IMR-90 (cell line): ENCODE results near the gene THBS1. TPM values are rescaled to one million over a fixed set of nuclear protein-coding genes. Genes with fewer than 3 reads are reported as not detected.

Experiments used
- ATAC-seq: fragments of 200-7000 bp; cut with Tn5 transposase; 2 replicates; pipeline ENCODE4 v1.9.1; 2020; ENCODE audit warnings: low read depth, mild to moderate bottlenecking, moderate library complexity
- BruUV-seq: library from RNA; stranded (reverse); fragments of 400-500 nt; replicated peaks from 2 replicates; lab custom pipeline; 2021; lab: Mats Ljungman, UMichigan
- CTCF ChIA-PET: fragments of 300-600 bp; formaldehyde crosslinking; extraction: SDS; loops from one replicate; lab custom pipeline; 2021; ENCODE audit warnings: antibody characterized with exemption; lab: Yijun Ruan, JAX
- POLR2A ChIA-PET: fragments of 300-600 bp; sonication (Branson Sonifier 250); formaldehyde crosslinking; loops from one replicate; lab custom pipeline; 2022; ENCODE audit warnings: antibody characterized with exemption; ENCODE audit not compliant: unreplicated experiment; lab: Charles Lee
- DNase-seq: peaks from one replicate; pipeline ENCODE4 v3.0.0; 2013
- H2AFZ ChIP-seq: replicated peaks from 2 replicates; pipeline ENCODE3; 2013; ENCODE audit warnings: low read length, mild to moderate bottlenecking; ENCODE audit not compliant: poor library complexity
- H2AK5ac ChIP-seq: 2 replicates; pipeline ENCODE4 v1.6.1; 2013; ENCODE audit warnings: low read depth, low read length, inconsistent platforms
- H2AK9ac ChIP-seq: replicated peaks from 2 replicates; pipeline ENCODE3; 2013; ENCODE audit warnings: mild to moderate bottlenecking, low read depth, low read length, moderate library complexity; ENCODE audit not compliant: poor library complexity
- H2BK120ac ChIP-seq: 2 replicates; pipeline ENCODE4 v1.6.1; 2013; ENCODE audit warnings: low read depth, low read length, inconsistent platforms
- H2BK15ac ChIP-seq: 3 replicates; pipeline ENCODE4 v1.6.1; 2013; ENCODE audit warnings: low read depth, low read length, inconsistent platforms
- H2BK20ac ChIP-seq: 2 replicates; pipeline ENCODE4 v1.6.1; 2013; ENCODE audit warnings: low read depth, mild to moderate bottlenecking, inconsistent platforms, low read length, moderate library complexity
- H2BK5ac ChIP-seq: 2 replicates; pipeline ENCODE4 v1.6.1; 2013; ENCODE audit warnings: mild to moderate bottlenecking, low read depth, low read length, inconsistent platforms; ENCODE audit not compliant: poor library complexity, severe bottlenecking
- H3K14ac ChIP-seq: replicated peaks from 2 replicates; pipeline ENCODE4 v1.6.1; 2013; ENCODE audit warnings: low read depth, low read length, inconsistent platforms
- H3K18ac ChIP-seq: 2 replicates; pipeline ENCODE4 v1.6.1; 2013; ENCODE audit warnings: low read depth, low read length, control low read depth
- H3K23ac ChIP-seq: 2 replicates; pipeline ENCODE4 v1.6.1; 2013; ENCODE audit warnings: low read depth, low read length, inconsistent platforms
- H3K27ac ChIP-seq: 2 replicates; pipeline ENCODE4 v1.5.1; 2013; ENCODE audit warnings: mild to moderate bottlenecking, control low read depth, low read length; ENCODE audit not compliant: insufficient read depth
- H3K27me3 ChIP-seq: 2 replicates; pipeline ENCODE4 v1.6.1; 2013; ENCODE audit warnings: low read length; ENCODE audit not compliant: control insufficient read depth, insufficient read depth
- H3K36me3 ChIP-seq: 2 replicates; pipeline ENCODE4 v1.6.1; 2013; ENCODE audit warnings: low read length, mixed read lengths; ENCODE audit not compliant: control insufficient read depth, insufficient read depth
- H3K4ac ChIP-seq: 2 replicates; pipeline ENCODE4 v1.6.1; 2013; ENCODE audit warnings: low read depth, low read length, inconsistent platforms
- H3K4me1 ChIP-seq: 2 replicates; pipeline ENCODE4 v1.6.1; 2013; ENCODE audit warnings: low read length, mixed read lengths; ENCODE audit not compliant: control insufficient read depth, insufficient read depth
- H3K4me2 ChIP-seq: 2 replicates; pipeline ENCODE4 v1.6.1; 2013; ENCODE audit warnings: low read depth, mild to moderate bottlenecking, control low read depth, low read length, moderate library complexity
- H3K4me3 ChIP-seq: 2 replicates; pipeline ENCODE4 v1.5.1; 2013; ENCODE audit warnings: low read depth, mild to moderate bottlenecking, control low read depth, low read length, moderate library complexity; ENCODE audit not compliant: insufficient read depth
- H3K56ac ChIP-seq: 2 replicates; pipeline ENCODE4 v1.6.1; 2013; ENCODE audit warnings: low read length, inconsistent platforms; ENCODE audit not compliant: insufficient read depth; ENCODE audit errors: extremely low read depth
- H3K79me1 ChIP-seq, 2 experiments: 2 replicates each; pipeline ENCODE4 v1.6.1; 2013; ENCODE audit warnings: low read length in 2 of 2, inconsistent platforms in 1 of 2, low read depth in 1 of 2
- H3K9ac ChIP-seq: 2 replicates; pipeline ENCODE4 v1.6.1; 2013; ENCODE audit warnings: low read depth, low read length, control low read depth
- H3K9me1 ChIP-seq: 2 replicates; pipeline ENCODE4 v1.6.1; 2013; ENCODE audit warnings: low read length, inconsistent platforms; ENCODE audit not compliant: insufficient read depth
- H3K9me3 ChIP-seq: 2 replicates; pipeline ENCODE4 v1.6.1; 2013; ENCODE audit warnings: low read length; ENCODE audit not compliant: control insufficient read depth, insufficient read depth
- H4K20me1 ChIP-seq: 2 replicates; pipeline ENCODE4 v1.6.1; 2013; ENCODE audit warnings: low read length, inconsistent platforms; ENCODE audit not compliant: insufficient read depth
- H4K5ac ChIP-seq: 2 replicates; pipeline ENCODE4 v1.6.1; 2013; ENCODE audit warnings: mild to moderate bottlenecking, low read depth, low read length, control low read depth
- H4K8ac ChIP-seq, 2 experiments: 2 replicates each; pipeline ENCODE4 v1.6.1; 2013; ENCODE audit warnings: low read depth in 2 of 2, low read length in 2 of 2, control low read depth in 1 of 2, inconsistent platforms in 1 of 2
- H4K91ac ChIP-seq: 2 replicates; pipeline ENCODE4 v1.6.1; 2013; ENCODE audit warnings: low read depth, low read length, inconsistent platforms; ENCODE audit not compliant: insufficient read depth
- CEBPB ChIP-seq: IDR thresholded peaks from 2 replicates; pipeline ENCODE4 v1.6.1; 2012; ENCODE audit warnings: low read depth, low read length, improper control_type of control experiment
- CHD1 ChIP-seq: IDR thresholded peaks from 2 replicates; pipeline ENCODE4 v1.6.1; 2012; ENCODE audit warnings: low read depth, low read length, improper control_type of control experiment
- FOS ChIP-seq: fragments of 150-350 bp; IDR thresholded peaks from 2 replicates; pipeline ENCODE4 v1.6.1; 2016; ENCODE audit warnings: low read depth, low read length
- MAFK ChIP-seq: IDR thresholded peaks from 2 replicates; pipeline ENCODE4 v1.6.1; 2012; ENCODE audit warnings: low read depth, low read length, improper control_type of control experiment
- NFE2L2 ChIP-seq: fragments of 150-350 bp; IDR thresholded peaks from 2 replicates; pipeline ENCODE4 v1.6.1; 2016; ENCODE audit warnings: low read depth, mild to moderate bottlenecking, low read length
- POLR2A ChIP-seq: IDR thresholded peaks from 2 replicates; pipeline ENCODE4 v1.6.1; 2012; ENCODE audit warnings: mild to moderate bottlenecking, low read depth, low read length
- RFX5 ChIP-seq: IDR thresholded peaks from 2 replicates; pipeline ENCODE4 v1.8.0; 2012; ENCODE audit warnings: low read depth, mild to moderate bottlenecking, low read length, moderate library complexity
- SMC3 ChIP-seq: fragments of 150-350 bp; IDR thresholded peaks from 2 replicates; pipeline ENCODE4 v1.6.1; 2016; ENCODE audit warnings: low read depth, mild to moderate bottlenecking, antibody characterized with exemption, low read length, moderate library complexity
- WGBS, 2 experiments: methylation state at CpG; one replicate each; pipeline versions ENCODE4 v1.1.5 to v1.1.7; 2013; ENCODE audit warnings: missing lambda C conversion rate in 2 of 2; ENCODE audit not compliant: insufficient read length in 1 of 2; ENCODE audit errors: extremely low coverage in 2 of 2; 5-methylcytosine and 5-hydroxymethylcytosine counted together
- dilution Hi-C: fragments of 300-500 bp; cut with HindIII; formaldehyde crosslinking; loops from one replicate; pipeline ENCODE4 v1.14.3; 2018; ENCODE audit warnings: low sequenced_read_pairs; ENCODE audit not compliant: unreplicated experiment
- in situ Hi-C: fragments of 300-500 bp; cut with MboI; formaldehyde crosslinking; loops from 3 replicates; pipeline ENCODE4 v1.14.3; 2019; ENCODE audit warnings: low sequenced_read_pairs, inconsistent platforms, mixed read lengths
- intact Hi-C: fragments of 100-400 bp; cut with micrococcal nuclease; formaldehyde crosslinking; loops from 2 replicates; pipeline ENCODE4 v1.10.0; 2022
- polyA plus RNA-seq, 3 experiments: library from polyadenylated mRNA; depleted of rRNA; stranded (reverse); fragments of >200 nt; gene quantifications; 2 replicates each; pipeline ENCODE4 v1.2.3, GENCODE V29; 2012; ENCODE audit warnings: low replicate concordance in 1 of 3
- total RNA-seq: library from RNA; depleted of rRNA; stranded (reverse); fragments of >200 nt; gene quantifications from 2 replicates; pipeline ENCODE4 v1.2.3, GENCODE V29; 2012
- TF ChIP-seq, protein P1 (sequence below): fragments of 150-350 bp; IDR thresholded peaks from 2 replicates; pipeline ENCODE4 v1.6.1; 2017; ENCODE audit warnings: mild to moderate bottlenecking, antibody characterized with exemption, low read length, low read depth

THBS1 gene
- total and polyA plus RNA-seq, 2 of the 4 experiments (the other 2 are of a cell fraction), result 1,562 to 4,071 TPM

GRCh38 chr15:39605146-39605545 is 24.3 kb downstream of the THBS1 start:
- ATAC-seq, result no peak; the same call in 1 of the 2 replicates
- Histone ChIP-seq H3K4me2 (no peak overlapping the region), H3K23ac (no peak overlapping the region), H3K9me1 (0 out of 2 replicates have a peak, but pooled peaks cover 3% of the 10 kb centered on the region), H4K91ac (no peak overlapping the region), H2AK5ac (no peak overlapping the region), H3K36me3 (no peaks in the 10 kb centered on the region), H3K14ac (no peak overlapping the region), H4K20me1 (no peaks in the 10 kb centered on the region), H3K18ac (no peak overlapping the region), H2BK20ac (no peak overlapping the region), H3K27ac (no peak overlapping the region), H3K4ac (no peak overlapping the region), H2BK5ac (no peak overlapping the region), H3K4me1 (no peaks in the 10 kb centered on the region; the same call in 1 of the 2 replicates), H2AFZ (no peak overlapping the region), H3K9me3 (peaks cover 5% of the 10 kb centered on the region), H4K8ac (no peak overlapping the region), H3K4me3 (no peak overlapping the region), H2BK15ac (no peak overlapping the region), H3K79me1 (no peaks in the 10 kb centered on the region), H3K27me3 (no peaks in the 10 kb centered on the region), H4K5ac (no peak overlapping the region), H3K56ac (no peak overlapping the region), H3K9ac (no peak overlapping the region), H2BK120ac (no peak overlapping the region), H2AK9ac (no peak overlapping the region)
- ChIA-PET POLR2A (no interaction called here), CTCF (no interaction called here)
- in situ Hi-C loops, result loop anchor here (10.0 kb wide), 1 partner anchor 140 kb away; no protein-coding TSS in a partner anchor
- intact Hi-C loops, result no loop called here
- dilution Hi-C loops, result no loop called here
- no CpG with 5 or more reads among the region's 1 CpG for WGBS, 2 experiments
- DNase-seq, result no peak
- TF ChIP-seq RFX5, result no peak
- no peak for TF ChIP-seq MAFK
- TF ChIP-seq CEBPB, result no peak
- no peak for TF ChIP-seq FOS
- TF ChIP-seq, protein P1, sequence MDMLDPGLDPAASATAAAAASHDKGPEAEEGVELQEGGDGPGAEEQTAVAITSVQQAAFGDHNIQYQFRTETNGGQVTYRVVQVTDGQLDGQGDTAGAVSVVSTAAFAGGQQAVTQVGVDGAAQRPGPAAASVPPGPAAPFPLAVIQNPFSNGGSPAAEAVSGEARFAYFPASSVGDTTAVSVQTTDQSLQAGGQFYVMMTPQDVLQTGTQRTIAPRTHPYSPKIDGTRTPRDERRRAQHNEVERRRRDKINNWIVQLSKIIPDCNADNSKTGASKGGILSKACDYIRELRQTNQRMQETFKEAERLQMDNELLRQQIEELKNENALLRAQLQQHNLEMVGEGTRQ, result no peak
- TF ChIP-seq POLR2A, result no peak
- TF ChIP-seq CHD1, result no peak
- no peak for TF ChIP-seq SMC3
- TF ChIP-seq NFE2L2, result no peak
- no TSS peak for BruUV-seq
